HG03039 (cell line): ENCODE results near the gene SARS1.
"Not testable (repeated sequence)": the region's sequence is repeated elsewhere in the genome, so short reads cannot be mapped to it uniquely, and the experiment has no call there.

Experiments
- ATAC-seq: cut with Tn5 transposase; IDR thresholded peaks from one replicate; pipeline ENCODE4 v1.9.1; 2021; ENCODE audit warnings: mild to moderate bottlenecking, moderate library complexity; ENCODE audit not compliant: unreplicated experiment

The SARS1 gene

DNA sequence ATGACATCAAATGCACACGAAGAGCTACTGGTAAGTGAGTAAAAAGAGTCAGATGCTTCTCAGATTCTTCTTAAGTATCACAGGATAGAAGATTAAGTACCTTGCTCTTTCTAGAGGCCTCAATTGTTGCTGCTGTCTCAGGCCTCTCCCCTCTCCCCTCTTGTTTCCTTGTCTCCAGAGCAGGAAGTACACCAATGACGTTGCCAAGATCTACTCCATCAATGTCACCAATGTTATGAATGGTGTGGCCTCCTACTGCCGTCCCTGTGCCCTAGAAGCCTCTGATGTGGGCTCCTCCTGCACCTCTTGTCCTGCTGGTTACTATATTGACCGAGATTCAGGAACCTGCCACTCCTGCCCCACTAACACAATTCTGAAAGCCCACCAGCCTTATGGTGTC lies 21.3 kb upstream of the SARS1 start:
- ATAC-seq, result no peak

DNA sequence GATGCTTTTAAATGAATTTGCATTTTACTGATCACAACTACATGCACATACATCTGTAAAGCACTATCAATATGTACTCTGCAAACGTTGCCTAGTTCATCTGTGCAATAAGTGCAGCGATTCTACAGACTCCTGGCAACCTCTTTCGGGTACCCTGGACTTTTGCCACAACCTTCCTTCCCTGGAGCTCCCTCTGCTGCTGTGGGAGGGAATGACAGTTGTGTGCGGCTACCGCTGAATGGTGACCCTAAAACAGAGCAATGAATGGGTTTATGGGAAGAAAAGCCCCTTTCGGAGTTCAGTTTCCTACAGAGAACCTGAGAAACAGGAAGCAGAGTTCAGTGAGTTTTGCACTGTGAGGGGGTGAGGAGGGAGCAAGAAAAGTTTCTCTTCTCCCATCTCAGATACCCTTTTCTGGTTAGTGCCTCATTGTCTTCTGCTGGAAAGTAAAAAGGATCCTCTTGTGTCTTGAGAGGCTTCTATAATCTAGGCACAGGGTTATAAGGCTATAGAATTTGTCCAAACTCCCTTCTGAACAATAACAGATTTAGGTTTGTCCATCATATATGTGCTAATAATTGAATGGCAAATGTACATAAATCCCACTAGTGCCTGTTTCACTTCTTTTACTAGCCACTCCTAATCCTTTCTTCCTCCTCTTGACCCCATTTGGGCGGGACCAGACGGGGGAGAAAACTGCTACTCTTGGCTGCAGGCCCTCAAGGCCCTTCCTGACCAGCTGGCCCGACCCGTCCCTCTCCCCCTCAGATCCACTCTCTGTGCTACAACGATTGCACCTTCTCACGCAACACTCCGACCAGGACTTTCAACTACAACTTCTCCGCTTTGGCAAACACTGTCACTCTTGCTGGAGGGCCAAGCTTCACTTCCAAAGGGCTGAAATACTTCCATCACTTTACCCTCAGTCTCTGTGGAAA lies 19.8 kb upstream of the SARS1 start:
- no peak for ATAC-seq

- no peak for ATAC-seq
Observed at GRCh38 chr1:109197158-109198042, 16.3 kb upstream of the SARS1 start.

GRCh38 chr1:109198043-109198695 lies 15.5 kb upstream of the SARS1 start:
- no peak for ATAC-seq

DNA sequence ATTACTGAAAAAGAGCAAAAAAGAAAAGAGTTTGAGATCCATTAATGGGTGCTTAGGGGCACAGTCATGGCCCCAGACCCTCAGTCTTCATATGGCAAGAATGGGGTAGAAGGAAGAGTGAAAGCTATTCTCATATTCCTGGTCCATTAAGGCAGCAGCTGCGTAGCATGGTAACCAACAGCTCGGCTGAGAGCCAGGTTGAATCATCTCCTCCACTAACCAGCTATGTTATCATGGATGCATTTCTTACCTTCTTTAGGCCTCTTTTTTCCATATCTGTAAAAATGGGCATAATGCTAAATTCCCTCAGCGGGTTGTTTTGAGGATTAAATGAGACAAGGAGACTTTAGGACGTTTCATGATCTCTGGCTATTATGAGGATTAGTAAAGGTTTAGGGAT lies 15.0 kb upstream of the SARS1 start:
- ATAC-seq, result no peak

DNA sequence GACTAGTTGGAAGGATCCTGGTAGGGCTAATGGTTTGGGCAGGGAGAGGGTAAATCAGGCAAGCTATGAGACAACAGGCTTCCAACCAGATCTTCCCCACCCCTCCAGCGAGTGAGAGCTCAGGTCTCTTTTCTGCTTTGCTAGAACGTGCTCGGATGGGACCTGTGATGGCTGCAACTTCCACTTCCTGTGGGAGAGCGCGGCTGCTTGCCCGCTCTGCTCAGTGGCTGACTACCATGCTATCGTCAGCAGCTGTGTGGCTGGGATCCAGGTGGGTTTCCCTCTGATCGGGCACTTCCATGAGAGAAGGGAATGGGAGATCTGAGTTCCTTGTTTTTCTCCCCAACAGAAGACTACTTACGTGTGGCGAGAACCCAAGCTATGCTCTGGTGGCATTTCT lies 14.0 kb upstream of the SARS1 start:
- no peak for ATAC-seq

DNA sequence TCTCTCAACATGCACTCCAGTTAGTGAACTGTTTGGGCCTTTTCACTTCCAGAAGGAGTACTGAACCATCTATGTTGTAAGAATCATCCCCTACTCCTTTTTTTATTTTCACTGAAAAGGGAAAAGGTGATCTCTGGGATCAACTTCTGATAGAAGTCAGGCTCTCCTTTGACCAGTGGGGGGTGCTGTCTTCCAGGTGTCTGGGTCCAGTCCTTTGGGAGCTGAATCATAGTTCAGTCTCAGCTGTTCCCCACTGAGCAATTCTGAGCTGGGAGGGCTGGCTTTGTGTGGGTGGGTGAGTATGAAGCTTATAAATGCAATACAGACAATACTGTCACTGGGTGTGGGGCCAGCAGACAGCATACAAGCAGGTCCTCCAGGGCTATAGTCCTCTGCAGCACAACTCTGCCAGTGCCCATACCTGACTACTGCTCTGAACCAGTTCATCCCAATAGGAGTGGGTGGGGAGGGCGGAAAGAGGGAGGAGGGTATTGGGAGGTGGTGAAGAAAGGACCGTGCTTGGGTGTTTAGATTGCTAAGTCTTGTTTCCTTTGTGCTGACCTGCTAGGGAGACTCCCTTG lies 12.5 kb upstream of the SARS1 start:
- no peak for ATAC-seq

GRCh38 chr1:109204484-109204883 lies 9.2 kb upstream of the SARS1 start:
- no peak for ATAC-seq

GRCh38 chr1:109206339-109206738 lies 7.4 kb upstream of the SARS1 start:
- no peak for ATAC-seq

DNA sequence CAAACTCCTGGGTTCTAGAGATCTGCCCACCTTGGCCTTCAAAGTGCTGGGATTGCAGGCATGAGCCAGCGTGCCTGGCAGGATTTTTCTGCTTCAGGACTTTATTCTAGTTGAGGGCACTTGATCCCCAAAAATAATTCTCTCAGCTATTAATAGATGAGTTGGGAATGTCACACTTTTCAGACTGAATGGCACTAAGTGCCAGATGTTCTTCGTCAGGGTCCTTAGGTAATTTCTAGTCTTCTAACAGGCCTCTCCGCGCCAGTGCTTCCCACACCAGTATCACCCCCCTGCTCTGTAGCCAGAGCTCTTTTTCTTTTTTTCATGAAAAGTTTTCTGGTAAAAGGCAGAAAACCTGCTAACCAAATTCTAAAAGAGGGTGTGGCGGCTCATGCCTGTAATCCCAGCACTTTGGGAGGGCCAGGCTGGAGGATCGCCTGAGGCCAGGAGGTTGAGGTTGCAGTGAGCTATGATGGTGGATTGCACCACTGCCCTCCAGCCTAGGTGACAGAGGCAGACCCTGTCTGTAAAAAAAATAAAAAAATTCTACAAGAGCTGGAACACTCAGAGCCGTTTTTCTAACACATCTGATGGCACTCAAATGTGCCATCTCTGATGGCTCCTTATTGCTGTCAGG lies 6.1 kb upstream of the SARS1 start:
- no peak for ATAC-seq

DNA sequence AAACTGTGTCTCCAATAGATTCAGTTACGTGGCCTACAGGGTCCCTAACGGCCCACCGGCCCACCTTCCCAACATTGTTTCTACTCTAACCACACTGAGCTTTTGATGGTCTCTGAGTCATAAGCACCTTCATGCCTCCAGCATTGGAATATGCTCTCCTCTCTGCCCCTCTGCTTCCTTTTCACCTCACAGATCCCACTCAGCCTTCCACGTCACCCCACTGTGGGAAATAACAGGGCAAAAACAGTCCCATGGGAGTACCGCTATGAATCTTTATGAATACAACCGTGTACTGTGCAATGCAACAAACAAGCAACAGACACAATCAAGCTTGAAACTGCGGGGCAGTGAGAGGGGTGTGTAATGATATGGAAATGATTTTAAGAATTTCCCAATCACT lies 5.3 kb upstream of the SARS1 start:
- ATAC-seq, result no peak

- no peak for ATAC-seq
Observed at GRCh38 chr1:109208836-109209463, 4.8 kb upstream of the SARS1 start.

DNA sequence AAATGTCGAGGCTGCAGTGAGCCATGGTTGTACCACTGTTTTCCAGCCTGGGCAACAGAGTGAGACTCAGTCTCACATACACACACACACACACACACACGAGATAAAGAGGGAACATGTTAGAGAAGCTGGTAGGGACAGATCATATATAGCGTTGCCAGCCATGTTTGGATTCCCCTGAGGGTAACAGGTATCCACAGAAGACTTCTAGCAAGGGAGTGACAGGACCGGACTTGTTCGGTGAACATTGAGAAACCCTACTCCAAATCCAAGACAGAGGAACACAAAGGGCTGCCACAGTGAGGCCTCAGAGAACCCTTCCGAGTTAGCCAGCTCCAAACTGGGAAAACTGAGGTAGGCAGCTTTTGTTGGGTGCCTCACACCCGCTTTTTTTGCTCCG lies 3.7 kb upstream of the SARS1 start:
- ATAC-seq, result no peak

DNA sequence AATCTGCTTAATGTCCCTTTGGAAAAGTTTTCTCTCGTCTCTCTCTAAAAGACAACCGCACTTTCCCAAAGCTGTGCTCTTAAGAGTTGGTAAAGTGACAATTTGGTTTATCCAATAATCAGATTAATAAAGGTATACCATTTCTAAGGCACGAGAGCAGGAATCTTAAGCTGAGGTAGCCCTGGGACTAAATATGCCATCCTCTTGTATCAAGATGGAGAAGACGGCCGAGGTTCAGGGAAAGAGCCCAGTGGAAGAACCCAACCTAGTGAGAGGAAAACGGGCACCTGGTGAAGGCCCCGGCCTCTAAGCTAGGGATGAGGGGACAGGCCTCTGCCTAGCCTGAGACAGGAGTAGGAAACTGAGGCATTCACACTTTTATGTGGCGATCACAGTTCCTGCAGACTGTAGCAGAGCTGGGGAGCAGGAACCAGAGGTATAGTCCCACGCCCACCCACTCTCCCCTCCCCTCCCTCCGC lies 334 bp upstream of the SARS1 start:
- ATAC-seq, result no peak

GRCh38 chr1:109214695-109215623 lies 1.2 kb downstream of the SARS1 start:
- no peak for ATAC-seq

DNA sequence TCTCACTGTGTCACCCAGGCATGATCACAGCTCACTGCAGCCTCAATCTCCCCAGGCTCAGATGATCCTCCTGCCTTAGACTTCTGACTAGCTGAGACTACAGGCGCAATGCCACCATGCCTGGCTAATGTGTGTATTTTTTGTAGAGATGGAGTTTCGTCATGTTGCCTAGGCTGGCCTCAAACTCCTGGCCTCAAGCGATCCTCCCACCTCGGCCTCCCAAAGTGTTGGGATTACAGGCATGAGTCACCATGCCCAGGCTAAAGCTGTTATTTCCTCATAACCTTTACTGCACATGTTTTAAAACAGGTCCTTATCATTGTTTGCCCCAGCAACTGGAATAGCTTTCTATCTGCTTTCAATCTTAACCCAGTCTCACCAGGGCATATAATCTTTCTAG lies 2.9 kb downstream of the SARS1 start:
- no peak for ATAC-seq

GRCh38 chr1:109218516-109218915 lies 4.8 kb downstream of the SARS1 start:
- ATAC-seq, result no peak

DNA sequence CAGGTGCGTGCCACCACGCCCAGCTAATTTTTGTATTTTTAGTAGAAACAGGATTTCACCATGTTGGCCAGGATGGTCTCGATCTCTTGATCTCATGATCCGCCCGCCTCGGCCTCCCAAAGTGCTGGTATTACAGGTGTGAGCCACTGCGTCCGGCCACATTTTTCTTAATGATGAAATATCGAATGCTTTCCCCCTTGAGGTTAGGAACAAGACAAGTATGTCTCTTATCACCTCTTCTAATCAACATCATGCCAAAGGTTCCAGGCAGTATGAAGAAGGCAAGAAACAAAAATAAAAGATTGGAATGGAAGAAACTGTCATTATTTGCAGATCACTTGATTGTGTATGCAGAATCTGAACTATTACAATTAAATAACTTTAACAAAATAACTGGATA lies 7.5 kb downstream of the SARS1 start:
- not testable (repeated sequence) for ATAC-seq

DNA sequence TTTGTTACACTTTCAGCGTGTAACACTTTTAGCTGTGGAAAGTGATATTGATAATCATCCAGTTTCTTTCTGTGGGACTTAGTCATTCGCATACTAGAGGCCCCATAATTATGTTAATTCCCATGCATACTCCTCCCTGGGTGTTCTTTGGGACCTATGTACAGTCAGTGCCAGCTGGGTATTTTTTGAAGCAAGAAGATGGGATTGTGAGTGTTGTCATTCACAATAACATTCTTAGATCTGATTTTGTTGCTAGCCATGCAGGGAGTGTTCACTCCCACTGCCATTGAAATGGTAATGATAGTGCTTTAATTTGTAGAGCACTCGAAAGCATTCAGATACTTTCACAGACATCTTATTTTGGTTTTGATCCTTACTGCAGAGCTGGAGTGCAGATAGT lies 11.6 kb downstream of the SARS1 start:
- no peak for ATAC-seq
